ENCODE data around the gene CSRNP3. TPM values are rescaled to one million over a fixed set of nuclear protein-coding genes. Genes with fewer than 3 reads are reported as not detected.

CSRNP3 gene
- total and polyA plus RNA-seq, 9 donors: 2.9 to 16.2 (median 6.9) TPM

- WGBS, 3 donors: 21 to 34% (median 29%) methylated on average over 1 of the region's 1 CpG
- Histone ChIP-seq H3K27ac (no peak overlapping the region), H3K4me1 (ENCODE audit: insufficient read depth) (no peaks in the 10 kb centered on the region), H3K4me3 (no peak overlapping the region), H3K27me3 (no peaks in the 10 kb centered on the region), H3K9me3 (no peaks in the 10 kb centered on the region), H3K36me3 (no peaks in the 10 kb centered on the region)
- TF ChIP-seq EP300 (IDR thresholded peaks at IDR 0.05) (no peak), POLR2A (IDR thresholded peaks at IDR 0.05) (no peak)
- TF ChIP-seq, protein P1, sequence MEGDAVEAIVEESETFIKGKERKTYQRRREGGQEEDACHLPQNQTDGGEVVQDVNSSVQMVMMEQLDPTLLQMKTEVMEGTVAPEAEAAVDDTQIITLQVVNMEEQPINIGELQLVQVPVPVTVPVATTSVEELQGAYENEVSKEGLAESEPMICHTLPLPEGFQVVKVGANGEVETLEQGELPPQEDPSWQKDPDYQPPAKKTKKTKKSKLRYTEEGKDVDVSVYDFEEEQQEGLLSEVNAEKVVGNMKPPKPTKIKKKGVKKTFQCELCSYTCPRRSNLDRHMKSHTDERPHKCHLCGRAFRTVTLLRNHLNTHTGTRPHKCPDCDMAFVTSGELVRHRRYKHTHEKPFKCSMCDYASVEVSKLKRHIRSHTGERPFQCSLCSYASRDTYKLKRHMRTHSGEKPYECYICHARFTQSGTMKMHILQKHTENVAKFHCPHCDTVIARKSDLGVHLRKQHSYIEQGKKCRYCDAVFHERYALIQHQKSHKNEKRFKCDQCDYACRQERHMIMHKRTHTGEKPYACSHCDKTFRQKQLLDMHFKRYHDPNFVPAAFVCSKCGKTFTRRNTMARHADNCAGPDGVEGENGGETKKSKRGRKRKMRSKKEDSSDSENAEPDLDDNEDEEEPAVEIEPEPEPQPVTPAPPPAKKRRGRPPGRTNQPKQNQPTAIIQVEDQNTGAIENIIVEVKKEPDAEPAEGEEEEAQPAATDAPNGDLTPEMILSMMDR (IDR thresholded peaks at IDR 0.05): no peak
- no peak for DNase-seq
- intact Hi-C loops (cut with DNase I): no loop called here
Observed at GRCh38 chr2:165716091-165716490, 246.6 kb downstream of the CSRNP3 start.

- intact Hi-C loops (cut with DNase I): no loop called here
- Histone ChIP-seq H3K27ac (no peak overlapping the region), H3K4me1 (ENCODE audit: insufficient read depth) (no peaks in the 10 kb centered on the region), H3K9me3 (no peaks in the 10 kb centered on the region), H3K36me3 (no peaks in the 10 kb centered on the region), H3K4me3 (no peak overlapping the region), H3K27me3 (no peaks in the 10 kb centered on the region)
- WGBS, 3 donors: 44 to 60% (median 45%) methylated on average over 1 of the region's 1 CpG
- TF ChIP-seq, protein P1 (IDR thresholded peaks at IDR 0.05): no peak
- TF ChIP-seq POLR2A (IDR thresholded peaks at IDR 0.05): no peak
- TF ChIP-seq EP300 (IDR thresholded peaks at IDR 0.05): no peak
- no peak for DNase-seq
Observed at GRCh38 chr2:165718610-165719210, 249.2 kb downstream of the CSRNP3 start.

GRCh38 chr2:165720511-165720910 lies 251.0 kb downstream of the CSRNP3 start:
- H3K9me3 ChIP-seq: no peaks in the 10 kb centered on the region
- H3K4me1 ChIP-seq (ENCODE audit: insufficient read depth): no peaks in the 10 kb centered on the region
- no peak for DNase-seq
- intact Hi-C loops (cut with DNase I): no loop called here
- H3K27ac ChIP-seq: no peak overlapping the region
- TF ChIP-seq, protein P1 (IDR thresholded peaks at IDR 0.05): no peak
- TF ChIP-seq EP300 (IDR thresholded peaks at IDR 0.05): no peak
- TF ChIP-seq POLR2A (IDR thresholded peaks at IDR 0.05): no peak
- H3K36me3 ChIP-seq: no peaks in the 10 kb centered on the region
- no peaks in the 10 kb centered on the region for H3K27me3 ChIP-seq
- H3K4me3 ChIP-seq: no peak overlapping the region

DNA sequence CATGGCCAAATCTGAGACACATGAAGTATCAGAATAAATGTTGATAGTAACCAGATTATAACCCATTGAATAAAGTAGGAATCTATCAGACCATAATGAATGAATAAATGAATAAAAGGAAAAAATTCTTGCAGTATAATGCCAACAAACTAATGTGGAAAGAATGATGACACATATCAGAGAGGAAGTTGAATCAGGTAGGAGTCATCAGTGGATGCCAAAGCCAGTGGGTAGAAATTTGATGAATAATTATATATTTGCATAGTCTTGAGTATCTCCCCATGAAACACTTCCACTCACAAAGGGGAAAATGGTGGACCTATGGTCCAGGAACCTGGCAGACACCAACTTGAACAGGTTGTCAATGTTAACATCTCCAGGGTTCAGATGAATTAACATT lies 255.9 kb downstream of the CSRNP3 start:
- intact Hi-C loops (cut with DNase I): no loop called here
- no peak overlapping the region for H3K4me3 ChIP-seq
- H3K27me3 ChIP-seq: no peaks in the 10 kb centered on the region
- no peak overlapping the region for H3K27ac ChIP-seq
- no peaks in the 10 kb centered on the region for H3K4me1 ChIP-seq (ENCODE audit: insufficient read depth)
- H3K9me3 ChIP-seq: no peaks in the 10 kb centered on the region
- TF ChIP-seq, protein P1 (IDR thresholded peaks at IDR 0.05): no peak
- TF ChIP-seq POLR2A (IDR thresholded peaks at IDR 0.05): no peak
- TF ChIP-seq EP300 (IDR thresholded peaks at IDR 0.05): no peak
- DNase-seq: no peak
- no peaks in the 10 kb centered on the region for H3K36me3 ChIP-seq

Other genes with a start within 250 kb of the CSRNP3 start
- 1 to 10 TPM in 1 of 7 donors, under 1 TPM in 6; 0.24 to 1.4 (median 0.61) TPM for gene SCN2A, start 230.3 kb upstream of the CSRNP3 start, total RNA-seq
- under 1 TPM; 0.15 to 0.65 TPM for gene SCN2A, start 230.3 kb upstream of the CSRNP3 start, polyA plus RNA-seq

Data from ovary (tissue), 9 donors.